ENCODE results near the gene EHMT1. TPM values are rescaled to one million over a fixed set of nuclear protein-coding genes. Genes with fewer than 3 reads are reported as not detected.

EHMT1 gene
- total RNA-seq, 1 donor from 2014 or later, result 64.5 TPM

- Histone ChIP-seq H4K20me1 (ENCODE audit: insufficient read depth, low read length) (peaks cover 22% of the 10 kb centered on the region), H3K79me2 (ENCODE audit: insufficient read depth, low read length) (peaks cover 8% of the 10 kb centered on the region), H2AFZ (ENCODE audit: low read depth, low read length) (no peak overlapping the region), H3K27ac (ENCODE audit: low read depth, low read length) (no peak overlapping the region), H3K4me2 (ENCODE audit: low read length) (no peak overlapping the region), H3K9me3 (ENCODE audit: insufficient read depth, low read depth, low read length) (no peaks in the 10 kb centered on the region), H3K4me3 (ENCODE audit: insufficient read depth, low read depth, low read length) (no peak overlapping the region), H3K9ac (ENCODE audit: low read length) (no peak overlapping the region), H3K27me3 (ENCODE audit: insufficient read depth, low read length) (no peaks in the 10 kb centered on the region), H3K36me3 (ENCODE audit: insufficient read depth, low read length) (peaks cover 10% of the 10 kb centered on the region), H3K4me1 (ENCODE audit: insufficient read depth, low read length) (no peaks in the 10 kb centered on the region)
- FAIRE-seq, result no peak
- Mint-ChIP-seq H3K4me1 (ENCODE audit: low read depth, unreplicated experiment) (no peaks in the 10 kb centered on the region), H3K36me3 (ENCODE audit: low read depth, unreplicated experiment) (peaks cover 25% of the 10 kb centered on the region), H3K9me3 (ENCODE audit: unreplicated experiment) (no peaks in the 10 kb centered on the region), H3K27ac (ENCODE audit: unreplicated experiment) (peak overlapping the region; percentile 72), H3K4me3 (ENCODE audit: unreplicated experiment) (no peak overlapping the region), H3K27me3 (ENCODE audit: low read depth, unreplicated experiment) (no peaks in the 10 kb centered on the region)
- no peak for TF ChIP-seq EZH2 (IDR thresholded peaks at IDR 0.05; ENCODE audit: insufficient read depth, low read length)
- TF ChIP-seq, protein P1, sequence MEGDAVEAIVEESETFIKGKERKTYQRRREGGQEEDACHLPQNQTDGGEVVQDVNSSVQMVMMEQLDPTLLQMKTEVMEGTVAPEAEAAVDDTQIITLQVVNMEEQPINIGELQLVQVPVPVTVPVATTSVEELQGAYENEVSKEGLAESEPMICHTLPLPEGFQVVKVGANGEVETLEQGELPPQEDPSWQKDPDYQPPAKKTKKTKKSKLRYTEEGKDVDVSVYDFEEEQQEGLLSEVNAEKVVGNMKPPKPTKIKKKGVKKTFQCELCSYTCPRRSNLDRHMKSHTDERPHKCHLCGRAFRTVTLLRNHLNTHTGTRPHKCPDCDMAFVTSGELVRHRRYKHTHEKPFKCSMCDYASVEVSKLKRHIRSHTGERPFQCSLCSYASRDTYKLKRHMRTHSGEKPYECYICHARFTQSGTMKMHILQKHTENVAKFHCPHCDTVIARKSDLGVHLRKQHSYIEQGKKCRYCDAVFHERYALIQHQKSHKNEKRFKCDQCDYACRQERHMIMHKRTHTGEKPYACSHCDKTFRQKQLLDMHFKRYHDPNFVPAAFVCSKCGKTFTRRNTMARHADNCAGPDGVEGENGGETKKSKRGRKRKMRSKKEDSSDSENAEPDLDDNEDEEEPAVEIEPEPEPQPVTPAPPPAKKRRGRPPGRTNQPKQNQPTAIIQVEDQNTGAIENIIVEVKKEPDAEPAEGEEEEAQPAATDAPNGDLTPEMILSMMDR (IDR thresholded peaks at IDR 0.05; ENCODE audit: insufficient read depth, low read depth, low read length), result no peak
- DNase-seq (ENCODE audit: low read depth), result no peak
These were observed 157.6 kb downstream of the EHMT1 start for GRCh38 chr9:137776306-137776995.

DNA sequence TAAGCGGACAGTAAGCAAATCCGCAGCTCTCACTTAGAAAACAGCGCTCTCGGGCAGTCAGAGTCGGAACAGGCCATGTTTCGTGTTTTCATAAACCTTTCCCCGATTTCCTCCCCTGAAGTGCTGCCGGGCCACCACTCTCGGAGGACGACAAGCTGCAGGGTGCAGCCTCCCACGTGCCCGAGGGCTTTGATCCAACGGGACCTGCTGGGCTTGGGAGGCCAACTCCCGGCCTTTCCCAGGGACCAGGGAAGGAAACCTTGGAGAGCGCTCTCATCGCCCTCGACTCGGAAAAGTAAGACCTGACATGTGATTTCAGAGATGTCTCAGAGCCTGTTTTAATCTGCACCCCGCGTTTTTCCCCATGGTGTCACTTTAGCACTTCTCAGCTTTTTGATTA is 159.0 kb downstream of the EHMT1 start:
- Mint-ChIP-seq H3K27me3 (ENCODE audit: low read depth, unreplicated experiment) (no peaks in the 10 kb centered on the region), H3K27ac (ENCODE audit: unreplicated experiment) (no peak overlapping the region), H3K4me1 (ENCODE audit: low read depth, unreplicated experiment) (no peaks in the 10 kb centered on the region), H3K4me3 (ENCODE audit: unreplicated experiment) (no peak overlapping the region), H3K9me3 (ENCODE audit: unreplicated experiment) (no peaks in the 10 kb centered on the region), H3K36me3 (ENCODE audit: low read depth, unreplicated experiment) (peaks cover 30% of the 10 kb centered on the region)
- Histone ChIP-seq H2AFZ (ENCODE audit: low read depth, low read length) (no peak overlapping the region), H3K9me3 (ENCODE audit: insufficient read depth, low read depth, low read length) (no peaks in the 10 kb centered on the region), H3K4me2 (ENCODE audit: low read length) (no peak overlapping the region), H4K20me1 (ENCODE audit: insufficient read depth, low read length) (peaks cover 21% of the 10 kb centered on the region), H3K4me1 (ENCODE audit: insufficient read depth, low read length) (no peaks in the 10 kb centered on the region), H3K27me3 (ENCODE audit: insufficient read depth, low read length) (no peaks in the 10 kb centered on the region), H3K27ac (ENCODE audit: low read depth, low read length) (no peak overlapping the region), H3K9ac (ENCODE audit: low read length) (no peak overlapping the region), H3K79me2 (ENCODE audit: insufficient read depth, low read length) (peaks cover 8% of the 10 kb centered on the region), H3K36me3 (ENCODE audit: insufficient read depth, low read length) (peaks cover 18% of the 10 kb centered on the region), H3K4me3 (ENCODE audit: insufficient read depth, low read depth, low read length) (no peak overlapping the region)
- no peak for FAIRE-seq
- TF ChIP-seq, protein P1 (IDR thresholded peaks at IDR 0.05; ENCODE audit: insufficient read depth, low read depth, low read length), result no peak
- TF ChIP-seq EZH2 (IDR thresholded peaks at IDR 0.05; ENCODE audit: insufficient read depth, low read length), result no peak
- no peak for DNase-seq (ENCODE audit: low read depth)

DNA sequence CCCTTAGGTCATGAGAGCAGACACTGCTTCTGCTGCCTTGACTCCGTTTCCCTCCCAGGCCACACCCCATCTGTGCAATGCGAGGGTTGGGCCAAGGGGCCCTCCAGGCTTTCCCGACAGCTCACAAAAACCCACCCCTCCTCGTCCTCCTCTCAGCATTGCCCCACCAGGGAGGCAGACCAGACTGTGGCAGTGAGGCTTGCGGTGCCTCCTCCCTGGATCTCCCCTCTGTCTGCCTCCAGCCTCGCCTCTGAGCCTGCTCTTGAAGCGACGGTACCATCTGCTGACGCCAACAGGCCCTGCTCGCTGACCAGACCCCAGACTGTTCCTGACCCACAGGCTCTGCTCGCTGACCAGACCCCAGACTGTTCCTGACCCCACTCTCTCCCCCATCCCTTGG is 159.5 kb downstream of the EHMT1 start:
- no peaks in the 10 kb centered on the region for H3K27me3 Mint-ChIP-seq (ENCODE audit: low read depth, unreplicated experiment)
- H3K9ac ChIP-seq (ENCODE audit: low read length), result no peak overlapping the region
- no peak overlapping the region for H2AFZ ChIP-seq (ENCODE audit: low read depth, low read length)
- H3K27ac Mint-ChIP-seq (ENCODE audit: unreplicated experiment), result peak overlapping the region; percentile 67
- H3K4me1 ChIP-seq (ENCODE audit: insufficient read depth, low read length), result no peaks in the 10 kb centered on the region
- H3K36me3 ChIP-seq (ENCODE audit: insufficient read depth, low read length), result peaks cover 23% of the 10 kb centered on the region
- TF ChIP-seq, protein P1 (IDR thresholded peaks at IDR 0.05; ENCODE audit: insufficient read depth, low read depth, low read length), result no peak
- TF ChIP-seq EZH2 (IDR thresholded peaks at IDR 0.05; ENCODE audit: insufficient read depth, low read length), result no peak
- no peaks in the 10 kb centered on the region for H3K4me1 Mint-ChIP-seq (ENCODE audit: low read depth, unreplicated experiment)
- H3K4me2 ChIP-seq (ENCODE audit: low read length), result no peak overlapping the region
- no peaks in the 10 kb centered on the region for H3K9me3 ChIP-seq (ENCODE audit: insufficient read depth, low read depth, low read length)
- peaks cover 8% of the 10 kb centered on the region for H3K79me2 ChIP-seq (ENCODE audit: insufficient read depth, low read length)
- H3K27me3 ChIP-seq (ENCODE audit: insufficient read depth, low read length), result no peaks in the 10 kb centered on the region
- no peak for DNase-seq (ENCODE audit: low read depth)
- H3K4me3 Mint-ChIP-seq (ENCODE audit: unreplicated experiment), result no peak overlapping the region
- no peak for FAIRE-seq
- H4K20me1 ChIP-seq (ENCODE audit: insufficient read depth, low read length), result peaks cover 23% of the 10 kb centered on the region
- no peak overlapping the region for H3K4me3 ChIP-seq (ENCODE audit: insufficient read depth, low read depth, low read length)
- H3K27ac ChIP-seq (ENCODE audit: low read depth, low read length), result no peak overlapping the region
- H3K9me3 Mint-ChIP-seq (ENCODE audit: unreplicated experiment), result no peaks in the 10 kb centered on the region
- peaks cover 31% of the 10 kb centered on the region for H3K36me3 Mint-ChIP-seq (ENCODE audit: low read depth, unreplicated experiment)

Data from astrocyte (in vitro differentiated cells and primary cell).